Activated naive CD8-positive, alpha-beta T cell (primary cell): Measurements from ENCODE around the gene TRPM1.

ENCODE experiments used
- H3K27ac Mint-ChIP-seq: one replicate; pipeline ENCODE4 v1.8.0; 2021; ENCODE audit warnings: mixed read lengths
- H3K27me3 Mint-ChIP-seq: one replicate; pipeline ENCODE4 v1.8.0; 2021; ENCODE audit warnings: mixed read lengths
- H3K36me3 Mint-ChIP-seq: one replicate; pipeline ENCODE4 v1.8.0; 2021; ENCODE audit warnings: mixed read lengths
- H3K4me1 Mint-ChIP-seq: one replicate; pipeline ENCODE4 v1.8.0; 2021; ENCODE audit warnings: low read depth, mixed read lengths
- H3K4me3 Mint-ChIP-seq: one replicate; pipeline ENCODE4 v1.8.0; 2021; ENCODE audit warnings: mild to moderate bottlenecking, mixed read lengths
- H3K9me3 Mint-ChIP-seq: one replicate; pipeline ENCODE4 v1.8.0; 2021; ENCODE audit warnings: low read depth, mixed read lengths

The TRPM1 gene

DNA sequence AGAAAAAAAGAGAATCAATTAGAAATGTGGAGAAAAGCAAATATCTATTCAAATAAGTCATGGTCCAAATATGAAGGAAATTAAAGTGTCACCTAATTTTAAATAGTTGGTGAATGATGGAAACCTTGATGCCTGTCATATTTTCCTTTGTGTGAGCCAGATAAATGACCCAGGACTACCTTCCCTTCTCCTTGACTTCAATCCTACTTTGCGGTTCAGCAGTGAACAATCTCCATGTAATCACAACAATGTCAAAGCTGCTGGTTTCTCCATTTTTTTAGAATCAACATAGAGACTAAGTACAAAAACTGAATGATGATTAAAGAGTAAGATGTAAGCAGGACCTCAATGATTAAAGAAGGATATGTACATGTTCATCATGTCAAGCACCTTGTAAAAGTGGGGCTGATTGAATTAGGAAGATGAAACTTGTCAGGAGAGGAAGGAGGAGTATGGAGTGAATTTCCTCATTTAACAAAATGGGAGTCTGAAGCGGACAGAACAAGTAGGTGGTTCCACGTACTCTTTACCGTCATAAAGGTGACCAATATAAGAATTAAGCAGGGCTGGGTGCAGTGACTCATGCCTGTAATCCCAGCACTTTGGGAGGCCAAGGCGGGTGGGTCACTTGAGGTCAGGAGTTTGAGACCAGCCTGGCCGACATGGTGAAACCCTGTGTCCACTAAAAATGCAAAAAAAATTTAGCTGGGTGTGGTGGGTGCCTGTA lies 43.1 kb downstream of the TRPM1 start:
- H3K9me3 Mint-ChIP-seq: peaks cover 5% of the 10 kb centered on the region
- no peaks in the 10 kb centered on the region for H3K4me1 Mint-ChIP-seq
- H3K27me3 Mint-ChIP-seq: peaks cover 3% of the 10 kb centered on the region
- H3K4me3 Mint-ChIP-seq: no peak overlapping the region
- peaks cover 6% of the 10 kb centered on the region for H3K36me3 Mint-ChIP-seq
- no peak overlapping the region for H3K27ac Mint-ChIP-seq

DNA sequence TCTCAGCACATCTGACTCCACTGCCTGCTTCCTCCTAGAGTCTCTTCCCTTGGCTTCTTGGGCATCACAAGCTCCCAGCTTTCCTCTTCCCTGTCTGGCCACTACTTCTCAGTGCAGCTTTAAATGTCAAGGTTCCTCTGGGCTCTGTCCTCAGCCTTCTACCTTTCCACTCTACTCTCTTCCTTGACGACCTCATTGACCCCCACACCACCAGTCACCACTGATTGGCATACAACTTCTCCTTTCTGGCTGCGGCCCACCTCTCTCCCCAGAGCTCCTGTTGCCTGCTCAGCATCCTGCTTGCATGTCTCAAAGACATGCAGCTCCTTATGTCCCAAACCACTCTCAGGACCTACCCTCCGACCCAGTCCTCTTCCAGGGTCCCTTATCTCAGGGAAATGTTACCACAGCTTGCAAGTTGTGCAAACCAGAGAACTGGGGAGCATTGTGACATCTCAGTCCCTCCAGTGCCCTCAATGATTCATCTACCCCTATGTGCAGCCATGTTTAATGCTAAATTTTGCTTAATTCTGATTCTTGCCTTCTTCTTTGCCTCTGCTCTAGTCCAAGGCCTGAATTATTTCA lies 49.9 kb downstream of the TRPM1 start:
- Mint-ChIP-seq H3K9me3 (no peaks in the 10 kb centered on the region), H3K27me3 (no peaks in the 10 kb centered on the region), H3K27ac (no peak overlapping the region), H3K4me3 (no peak overlapping the region), H3K4me1 (peaks cover 3% of the 10 kb centered on the region), H3K36me3 (peaks cover 2% of the 10 kb centered on the region)

DNA sequence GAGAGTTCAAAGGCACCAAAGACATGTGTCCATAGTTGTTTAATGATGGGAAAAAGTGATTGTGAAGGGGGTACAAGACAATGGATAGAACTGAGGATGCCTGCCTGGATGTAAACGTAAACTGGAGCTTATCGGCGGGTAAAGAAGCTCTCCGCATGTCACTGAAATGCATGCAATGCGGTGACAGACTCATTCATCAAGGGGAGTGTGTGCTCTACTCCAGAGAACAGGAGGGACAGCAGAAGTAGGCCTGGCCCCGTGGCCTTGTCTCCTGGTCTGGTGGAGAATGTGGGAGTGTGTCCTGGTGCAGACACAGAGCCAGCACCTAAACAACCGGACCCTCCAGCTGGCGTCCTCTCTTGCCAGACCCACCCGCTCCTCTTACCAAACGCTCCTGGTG lies 50.6 kb downstream of the TRPM1 start:
- H3K27ac Mint-ChIP-seq: no peak overlapping the region
- H3K9me3 Mint-ChIP-seq: no peaks in the 10 kb centered on the region
- H3K27me3 Mint-ChIP-seq: no peaks in the 10 kb centered on the region
- peaks cover 2% of the 10 kb centered on the region for H3K36me3 Mint-ChIP-seq
- peaks cover 3% of the 10 kb centered on the region for H3K4me1 Mint-ChIP-seq
- H3K4me3 Mint-ChIP-seq: no peak overlapping the region

DNA sequence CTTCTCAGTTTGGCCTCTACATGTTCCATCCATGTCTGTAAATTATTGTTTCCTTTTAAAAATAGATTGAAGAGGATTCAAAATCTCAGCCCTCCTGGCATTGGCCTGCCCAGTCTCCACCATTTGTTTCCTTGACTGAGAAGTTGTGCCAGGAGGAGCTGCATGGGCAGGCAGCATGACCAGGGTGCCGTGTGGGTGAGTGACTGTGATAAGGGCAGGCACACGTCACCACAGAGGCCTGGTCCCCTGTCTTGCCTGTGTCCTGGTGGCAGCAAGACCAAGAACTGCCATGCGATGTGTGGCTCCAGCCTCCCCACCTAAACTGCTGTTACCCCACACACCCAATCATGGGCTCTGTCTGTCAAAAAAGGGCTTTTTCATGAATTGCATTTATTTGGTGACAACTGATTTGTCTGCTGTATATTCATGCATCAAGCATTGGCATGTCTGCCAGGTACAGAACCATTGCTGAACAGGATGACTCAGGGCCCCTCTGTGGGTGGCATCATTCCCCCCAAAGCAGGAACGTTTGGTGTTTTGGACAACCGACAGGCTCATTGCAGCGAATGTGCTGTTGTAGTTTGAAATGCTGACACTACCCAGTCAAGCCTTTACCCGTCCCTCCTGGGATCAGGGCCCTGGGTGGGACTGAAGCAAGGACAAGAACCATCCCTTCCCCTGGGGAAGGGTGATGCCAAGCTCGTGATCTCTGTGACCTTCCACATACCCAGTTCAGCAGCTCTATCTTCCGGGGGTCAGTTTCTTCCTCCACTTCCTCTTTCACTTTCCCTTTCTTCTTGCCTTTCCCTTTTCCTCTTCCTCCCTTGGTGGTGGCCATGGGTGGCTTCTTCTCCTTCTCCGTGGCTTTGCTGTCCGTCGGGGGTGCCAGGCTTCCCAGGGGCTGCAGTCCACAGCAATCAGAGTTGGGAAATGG lies 51.6 kb downstream of the TRPM1 start:
- Mint-ChIP-seq H3K36me3 (peaks cover 2% of the 10 kb centered on the region), H3K4me3 (no peak overlapping the region), H3K27ac (no peak overlapping the region), H3K4me1 (peaks cover 3% of the 10 kb centered on the region), H3K27me3 (no peaks in the 10 kb centered on the region), H3K9me3 (no peaks in the 10 kb centered on the region)

DNA sequence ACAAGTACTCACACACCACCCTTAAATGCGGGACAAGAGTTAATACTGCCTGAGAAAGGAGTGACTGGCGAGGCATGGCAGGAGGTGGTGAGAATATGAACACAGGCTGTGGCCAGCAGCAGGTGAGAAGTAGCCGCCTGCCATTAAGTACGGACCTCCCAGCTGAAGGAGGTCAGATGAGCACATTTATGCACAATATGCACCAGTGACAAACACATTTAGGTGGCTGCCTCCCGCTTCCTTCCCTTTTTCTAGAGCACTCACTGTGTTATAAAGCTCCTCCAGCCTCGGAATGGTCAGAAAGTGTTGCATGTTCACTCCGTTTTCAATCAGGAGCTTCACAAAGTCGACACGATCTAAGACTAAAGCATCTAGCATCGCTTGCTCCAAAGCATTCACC lies 52.4 kb downstream of the TRPM1 start:
- Mint-ChIP-seq H3K9me3 (no peaks in the 10 kb centered on the region), H3K36me3 (peaks cover 2% of the 10 kb centered on the region), H3K27ac (no peak overlapping the region), H3K27me3 (no peaks in the 10 kb centered on the region), H3K4me3 (no peak overlapping the region), H3K4me1 (peaks cover 3% of the 10 kb centered on the region)

DNA sequence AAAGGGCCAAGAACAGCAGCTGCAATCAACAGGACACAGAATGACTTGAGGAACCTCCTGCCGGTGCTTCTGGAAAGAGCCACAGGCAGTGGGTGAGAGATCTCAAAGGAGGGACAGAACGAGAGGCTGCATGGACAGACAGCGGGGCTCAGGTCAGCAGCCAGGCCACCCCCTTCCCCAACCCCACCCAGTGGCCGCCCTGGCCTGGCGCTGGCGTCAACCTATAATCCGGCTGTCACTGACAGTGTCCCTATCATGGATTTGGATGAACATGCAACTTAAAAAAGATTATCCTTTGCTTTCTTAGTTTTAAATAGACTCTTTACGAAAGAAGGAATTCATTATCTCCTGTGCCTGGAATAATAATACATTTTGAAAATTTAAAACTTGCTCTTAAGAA lies 54.1 kb downstream of the TRPM1 start:
- Mint-ChIP-seq H3K4me3 (no peak overlapping the region), H3K4me1 (peaks cover 3% of the 10 kb centered on the region), H3K9me3 (no peaks in the 10 kb centered on the region), H3K27ac (no peak overlapping the region), H3K27me3 (no peaks in the 10 kb centered on the region), H3K36me3 (no peaks in the 10 kb centered on the region)

DNA sequence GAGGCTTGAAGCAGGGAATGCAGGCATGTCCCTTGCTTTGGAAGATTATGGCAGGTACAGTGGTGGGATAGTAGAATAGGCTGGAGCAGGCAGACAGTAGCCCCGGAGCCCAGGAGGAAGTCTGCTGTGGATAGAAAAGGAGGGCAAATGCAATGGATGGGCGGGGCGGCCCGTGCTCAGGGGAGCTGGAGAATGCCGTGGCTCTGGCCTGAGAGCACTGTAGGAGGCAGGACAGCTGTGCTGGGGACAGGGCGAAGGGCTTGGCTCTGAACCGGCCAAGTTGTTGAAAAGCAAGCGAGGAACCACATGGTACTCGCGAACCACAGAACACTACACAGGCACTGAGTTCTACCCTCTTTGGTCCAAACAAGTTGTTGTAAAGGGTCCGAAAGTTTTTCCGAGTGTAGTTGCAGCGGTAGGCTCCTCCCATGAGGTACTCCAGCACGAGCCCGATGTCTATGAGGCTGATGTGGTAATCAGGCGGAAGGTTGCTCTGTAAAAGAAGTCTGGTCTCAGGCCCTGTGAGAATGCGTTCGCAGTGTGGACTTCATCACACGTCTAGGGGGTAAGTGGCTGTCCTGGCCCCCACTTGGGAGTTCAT lies 54.7 kb downstream of the TRPM1 start:
- H3K4me1 Mint-ChIP-seq: peaks cover 3% of the 10 kb centered on the region
- H3K9me3 Mint-ChIP-seq: no peaks in the 10 kb centered on the region
- no peaks in the 10 kb centered on the region for H3K36me3 Mint-ChIP-seq
- H3K27ac Mint-ChIP-seq: no peak overlapping the region
- no peak overlapping the region for H3K4me3 Mint-ChIP-seq
- H3K27me3 Mint-ChIP-seq: no peaks in the 10 kb centered on the region

DNA sequence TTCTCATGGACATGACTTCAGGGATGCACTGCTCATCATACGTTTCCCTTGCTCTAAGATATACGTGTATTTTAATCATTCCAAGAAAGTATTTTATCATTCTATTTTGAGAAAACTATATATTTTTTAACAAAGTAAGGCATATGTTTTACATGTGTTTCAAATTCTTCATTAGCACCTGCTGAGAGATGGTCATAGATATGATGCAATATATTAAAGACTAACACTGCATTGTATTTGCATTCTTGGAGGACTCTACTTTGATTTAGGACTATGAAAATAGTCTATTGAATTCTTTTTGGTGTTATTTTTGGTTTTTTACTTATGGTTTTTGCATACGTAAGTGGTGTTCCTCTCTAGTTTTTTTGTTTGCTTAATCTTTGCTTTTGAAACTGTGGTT lies 55.9 kb downstream of the TRPM1 start:
- Mint-ChIP-seq H3K4me3 (no peak overlapping the region), H3K9me3 (no peaks in the 10 kb centered on the region), H3K4me1 (peaks cover 3% of the 10 kb centered on the region), H3K36me3 (no peaks in the 10 kb centered on the region), H3K27me3 (no peaks in the 10 kb centered on the region), H3K27ac (no peak overlapping the region)

DNA sequence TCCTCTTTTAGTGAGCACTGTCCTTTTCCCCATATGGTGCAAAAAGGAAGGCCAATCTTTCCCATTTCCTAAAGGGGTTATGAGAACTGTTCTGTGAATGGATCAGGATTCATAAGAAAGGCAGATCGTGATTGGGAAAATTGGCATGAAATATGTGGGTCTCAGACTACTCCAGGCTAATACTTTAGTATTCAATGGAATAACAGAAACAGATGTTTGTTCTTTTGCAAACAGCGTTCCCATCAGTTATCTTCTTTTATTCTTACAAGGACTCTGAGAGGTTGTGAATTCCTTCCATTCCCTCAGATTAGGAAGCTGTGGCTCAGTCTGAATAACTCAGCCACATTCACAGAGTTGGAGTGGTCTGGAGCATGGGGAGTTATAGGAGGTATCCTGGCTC lies 58.8 kb downstream of the TRPM1 start:
- Mint-ChIP-seq H3K9me3 (no peaks in the 10 kb centered on the region), H3K36me3 (no peaks in the 10 kb centered on the region), H3K4me1 (no peaks in the 10 kb centered on the region), H3K4me3 (no peak overlapping the region), H3K27me3 (no peaks in the 10 kb centered on the region), H3K27ac (no peak overlapping the region)

DNA sequence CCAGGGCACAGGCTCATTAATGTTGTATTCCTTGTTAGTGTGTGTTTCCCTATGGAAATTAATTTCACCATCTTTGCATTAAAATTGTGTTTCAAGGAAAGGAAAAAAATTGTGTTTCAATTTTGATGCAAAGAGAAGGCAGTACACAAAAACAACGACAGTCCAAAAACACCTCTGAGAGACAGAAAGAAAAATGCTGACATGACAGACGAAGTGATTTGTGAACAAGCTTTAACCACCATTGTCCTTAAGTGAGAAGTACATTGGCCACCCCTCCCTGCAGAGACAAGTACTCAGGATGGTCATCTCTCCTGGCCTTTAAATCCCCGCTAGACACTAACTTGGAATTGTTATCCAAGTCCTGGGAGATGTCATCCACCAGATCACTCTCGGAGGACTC lies 59.9 kb downstream of the TRPM1 start:
- Mint-ChIP-seq H3K27me3 (no peaks in the 10 kb centered on the region), H3K9me3 (no peaks in the 10 kb centered on the region), H3K4me3 (no peak overlapping the region), H3K4me1 (no peaks in the 10 kb centered on the region), H3K36me3 (no peaks in the 10 kb centered on the region), H3K27ac (no peak overlapping the region)

DNA sequence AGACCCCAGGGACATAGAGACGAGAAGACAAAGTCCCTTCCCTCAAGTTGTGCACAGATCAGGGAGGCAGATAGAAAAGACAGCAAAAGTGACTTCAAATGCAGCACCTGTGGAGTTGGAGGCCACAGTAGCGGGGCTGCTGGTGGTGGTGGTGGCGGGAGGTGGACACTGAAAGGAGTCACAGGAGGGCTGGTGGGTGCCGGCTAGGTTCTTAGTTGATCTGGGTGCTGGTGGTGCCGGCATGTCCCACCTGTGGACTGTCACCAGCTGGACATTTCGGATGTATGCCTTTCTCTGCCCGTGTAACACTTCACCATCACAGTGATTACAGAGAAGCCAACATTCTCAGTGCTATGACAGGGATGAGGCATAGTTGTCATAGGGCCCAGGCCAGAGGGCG lies 60.9 kb downstream of the TRPM1 start:
- Mint-ChIP-seq H3K4me1 (no peaks in the 10 kb centered on the region), H3K9me3 (no peaks in the 10 kb centered on the region), H3K27ac (no peak overlapping the region), H3K4me3 (no peak overlapping the region), H3K36me3 (no peaks in the 10 kb centered on the region), H3K27me3 (no peaks in the 10 kb centered on the region)

DNA sequence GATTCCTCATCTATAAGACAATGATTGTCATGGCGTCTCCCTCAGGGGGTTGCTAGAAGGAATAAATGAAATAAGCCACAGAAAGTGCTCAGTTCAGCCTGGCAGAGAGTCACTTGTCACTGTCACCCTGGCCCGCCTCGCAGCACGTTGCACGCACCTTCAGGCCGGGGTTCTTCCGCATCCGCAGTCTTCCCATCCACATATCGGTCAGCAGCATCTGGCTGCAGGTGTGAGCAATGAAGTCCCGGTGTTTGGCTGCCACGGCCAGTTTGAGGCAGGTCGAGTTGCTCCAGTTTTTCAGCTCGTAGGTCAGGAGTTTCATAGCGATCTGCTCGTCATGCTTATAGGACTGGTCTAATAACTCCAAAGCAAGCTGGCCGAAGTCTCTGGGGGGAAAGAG lies 61.6 kb downstream of the TRPM1 start:
- H3K4me3 Mint-ChIP-seq: no peak overlapping the region
- no peak overlapping the region for H3K27ac Mint-ChIP-seq
- no peaks in the 10 kb centered on the region for H3K9me3 Mint-ChIP-seq
- no peaks in the 10 kb centered on the region for H3K36me3 Mint-ChIP-seq
- no peaks in the 10 kb centered on the region for H3K4me1 Mint-ChIP-seq
- no peaks in the 10 kb centered on the region for H3K27me3 Mint-ChIP-seq

DNA sequence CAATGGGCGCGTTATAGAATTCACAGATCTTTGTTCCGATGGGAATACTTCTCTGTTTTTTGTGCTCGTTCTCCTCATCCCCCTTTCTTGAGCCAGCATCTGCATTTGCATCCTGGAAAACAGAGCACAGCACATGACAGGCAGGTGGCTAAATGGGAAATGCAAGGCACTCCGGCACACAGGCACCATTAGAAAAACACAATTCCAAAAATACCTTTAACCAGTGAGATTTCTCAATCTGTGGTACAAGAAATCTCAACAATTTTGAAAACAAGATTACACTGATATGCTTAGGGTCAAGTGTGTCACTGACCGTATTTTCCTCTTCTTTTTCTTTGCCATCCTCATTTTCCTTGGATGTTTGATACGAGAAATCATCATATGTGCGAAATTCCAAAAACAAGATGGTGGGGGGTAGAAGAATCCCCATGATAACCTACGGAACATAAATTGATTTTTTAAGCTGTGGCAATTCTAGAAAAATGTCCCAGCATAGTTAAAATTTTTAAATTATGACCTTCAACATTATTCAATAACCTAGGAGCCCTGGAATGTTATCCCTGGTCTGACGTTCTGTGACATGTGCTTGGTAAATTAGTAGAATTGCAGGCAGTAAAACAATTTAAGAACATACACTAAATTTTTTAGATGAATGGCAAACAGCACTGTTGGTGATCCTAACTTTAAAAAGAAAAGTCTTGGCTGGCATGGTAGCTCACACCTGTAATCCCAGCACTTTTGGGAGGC lies 63.6 kb downstream of the TRPM1 start:
- no peak overlapping the region for H3K4me3 Mint-ChIP-seq
- no peaks in the 10 kb centered on the region for H3K36me3 Mint-ChIP-seq
- no peaks in the 10 kb centered on the region for H3K9me3 Mint-ChIP-seq
- no peak overlapping the region for H3K27ac Mint-ChIP-seq
- H3K27me3 Mint-ChIP-seq: no peaks in the 10 kb centered on the region
- no peaks in the 10 kb centered on the region for H3K4me1 Mint-ChIP-seq

DNA sequence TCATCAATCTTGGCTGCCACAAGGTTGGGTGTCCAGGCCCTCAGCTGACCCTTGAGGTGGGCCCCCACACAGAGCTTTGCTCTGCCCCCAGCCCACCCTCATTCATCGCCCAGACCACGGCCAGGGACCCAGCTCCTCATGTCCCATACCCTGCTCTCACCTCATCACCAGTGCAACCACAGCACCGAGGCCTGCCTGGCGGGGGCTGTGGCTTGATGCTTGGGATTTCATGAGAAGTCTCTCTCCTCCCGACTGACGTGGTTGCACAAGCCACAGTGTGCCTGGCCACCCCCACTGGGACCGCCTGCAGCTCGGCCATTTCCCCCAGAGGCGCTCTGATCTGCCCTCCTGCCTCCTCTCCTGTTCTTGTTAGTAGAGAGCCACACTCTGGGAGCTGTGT lies 64.7 kb downstream of the TRPM1 start:
- no peak overlapping the region for H3K4me3 Mint-ChIP-seq
- H3K27me3 Mint-ChIP-seq: no peaks in the 10 kb centered on the region
- no peaks in the 10 kb centered on the region for H3K9me3 Mint-ChIP-seq
- H3K4me1 Mint-ChIP-seq: no peaks in the 10 kb centered on the region
- no peaks in the 10 kb centered on the region for H3K36me3 Mint-ChIP-seq
- no peak overlapping the region for H3K27ac Mint-ChIP-seq
